ENCODE results near the gene PCF11.

- TF ChIP-seq CTCF (conservative IDR thresholded peaks at IDR 0.05; ENCODE audit: low read depth, low read length) (no peak), EZH2 (IDR thresholded peaks at IDR 0.05; ENCODE audit: borderline replicate concordance, low read depth, low read length, poor library complexity, severe bottlenecking) (no peak)
Measured at GRCh38 chr11:83223457-83223856, 66.5 kb downstream of the PCF11 start.
